GM19238 (cell line): Measurements from ENCODE around the gene CMC2.

Source experiments
- DNase-seq: peaks from one replicate; pipeline ENCODE4 v3.0.0; 2011; ENCODE audit warnings: low spot score; ENCODE audit not compliant: insufficient read length

CMC2 gene

GRCh38 chr16:81003064-81003463, 3.6 kb downstream of the CMC2 start:
- DNase-seq, result no peak

- DNase-seq, result no peak
Measured at GRCh38 chr16:81001330-81001729, 5.4 kb downstream of the CMC2 start.

- DNase-seq, result no peak
Measured at GRCh38 chr16:81000873-81001272, 5.8 kb downstream of the CMC2 start.

GRCh38 chr16:80997964-80998620, 8.6 kb downstream of the CMC2 start:
- no peak for DNase-seq

- no peak for DNase-seq
Measured at GRCh38 chr16:80997139-80997798, 9.4 kb downstream of the CMC2 start.

GRCh38 chr16:80996688-80997138, 10.0 kb downstream of the CMC2 start:
- no peak for DNase-seq

- no peak for DNase-seq
Measured at GRCh38 chr16:80994451-80994850, 12.2 kb downstream of the CMC2 start.

- DNase-seq, result no peak
Measured at GRCh38 chr16:80993834-80994233, 12.9 kb downstream of the CMC2 start.

GRCh38 chr16:80993307-80993706, 13.4 kb downstream of the CMC2 start:
- no peak for DNase-seq

- no peak for DNase-seq
Measured at GRCh38 chr16:80992676-80993293, 13.9 kb downstream of the CMC2 start.

- no peak for DNase-seq
Measured at GRCh38 chr16:80991792-80992430, 14.8 kb downstream of the CMC2 start.

GRCh38 chr16:80990978-80991377, 15.7 kb downstream of the CMC2 start:
- no peak for DNase-seq

- no peak for DNase-seq
Measured at GRCh38 chr16:80990577-80990976, 16.1 kb downstream of the CMC2 start.

- no peak for DNase-seq
Measured at GRCh38 chr16:80989801-80990200, 16.9 kb downstream of the CMC2 start.

- DNase-seq, result no peak
Measured at GRCh38 chr16:80988756-80989155, 17.9 kb downstream of the CMC2 start.

- no peak for DNase-seq
Measured at GRCh38 chr16:80986557-80986956, 20.1 kb downstream of the CMC2 start.

GRCh38 chr16:80985611-80986010, 21.1 kb downstream of the CMC2 start:
- DNase-seq, result no peak

GRCh38 chr16:80984124-80984892, 22.4 kb downstream of the CMC2 start:
- no peak for DNase-seq

GRCh38 chr16:80982646-80983045, 24.0 kb downstream of the CMC2 start:
- DNase-seq, result no peak

- DNase-seq, result no peak
Measured at GRCh38 chr16:80981103-80981502, 25.6 kb downstream of the CMC2 start.

GRCh38 chr16:80976946-80977345, 29.7 kb downstream of the CMC2 start:
- no peak for DNase-seq
